Astrocyte of the cerebellum (primary cell): ENCODE data around the gene MYO3B.

ENCODE experiments used
- DNase-seq: peaks from one replicate; pipeline ENCODE4 v3.0.0-alpha.2; 2011; ENCODE audit warnings: low read depth
- H3K4me3 ChIP-seq: 2 replicates; pipeline ENCODE4 v1.5.1; 2011; ENCODE audit warnings: mild to moderate bottlenecking, low read depth, low read length, moderate library complexity
- in situ Hi-C: cut with HindIII; loops from 2 replicates; pipeline ENCODE4 v1.10.0; 2017; ENCODE audit warnings: low sequenced_read_pairs
- TF ChIP-seq, protein P1 (sequence below): IDR thresholded peaks from 2 replicates; pipeline ENCODE4 v1.5.1; 2012; ENCODE audit warnings: low read length, low read depth, moderate library complexity, mild to moderate bottlenecking; ENCODE audit errors: missing control alignments

The MYO3B gene

DNA sequence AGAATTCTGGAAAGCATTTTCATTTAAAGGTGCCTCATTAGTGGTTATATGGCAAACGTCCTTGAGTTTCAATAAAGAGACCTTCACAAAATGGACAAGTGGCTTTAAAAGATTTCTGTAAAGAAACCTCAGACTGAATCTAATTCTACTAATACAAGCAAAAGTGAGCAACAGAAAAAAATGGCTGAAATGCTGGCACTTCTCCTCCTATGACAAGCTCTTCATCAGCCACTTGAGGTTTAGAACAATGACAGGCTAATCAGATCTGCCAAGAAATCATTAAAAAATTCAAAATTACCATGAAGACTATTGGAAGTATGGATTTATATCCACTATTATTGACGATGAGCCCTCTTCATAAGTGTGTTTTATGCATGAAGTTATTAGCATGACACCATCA, 71.8 kb downstream of the MYO3B start:
- TF ChIP-seq, protein P1, sequence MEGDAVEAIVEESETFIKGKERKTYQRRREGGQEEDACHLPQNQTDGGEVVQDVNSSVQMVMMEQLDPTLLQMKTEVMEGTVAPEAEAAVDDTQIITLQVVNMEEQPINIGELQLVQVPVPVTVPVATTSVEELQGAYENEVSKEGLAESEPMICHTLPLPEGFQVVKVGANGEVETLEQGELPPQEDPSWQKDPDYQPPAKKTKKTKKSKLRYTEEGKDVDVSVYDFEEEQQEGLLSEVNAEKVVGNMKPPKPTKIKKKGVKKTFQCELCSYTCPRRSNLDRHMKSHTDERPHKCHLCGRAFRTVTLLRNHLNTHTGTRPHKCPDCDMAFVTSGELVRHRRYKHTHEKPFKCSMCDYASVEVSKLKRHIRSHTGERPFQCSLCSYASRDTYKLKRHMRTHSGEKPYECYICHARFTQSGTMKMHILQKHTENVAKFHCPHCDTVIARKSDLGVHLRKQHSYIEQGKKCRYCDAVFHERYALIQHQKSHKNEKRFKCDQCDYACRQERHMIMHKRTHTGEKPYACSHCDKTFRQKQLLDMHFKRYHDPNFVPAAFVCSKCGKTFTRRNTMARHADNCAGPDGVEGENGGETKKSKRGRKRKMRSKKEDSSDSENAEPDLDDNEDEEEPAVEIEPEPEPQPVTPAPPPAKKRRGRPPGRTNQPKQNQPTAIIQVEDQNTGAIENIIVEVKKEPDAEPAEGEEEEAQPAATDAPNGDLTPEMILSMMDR, result no peak
- H3K4me3 ChIP-seq, result no peak overlapping the region
- in situ Hi-C loops, result no loop called here
- DNase-seq, result no peak

DNA sequence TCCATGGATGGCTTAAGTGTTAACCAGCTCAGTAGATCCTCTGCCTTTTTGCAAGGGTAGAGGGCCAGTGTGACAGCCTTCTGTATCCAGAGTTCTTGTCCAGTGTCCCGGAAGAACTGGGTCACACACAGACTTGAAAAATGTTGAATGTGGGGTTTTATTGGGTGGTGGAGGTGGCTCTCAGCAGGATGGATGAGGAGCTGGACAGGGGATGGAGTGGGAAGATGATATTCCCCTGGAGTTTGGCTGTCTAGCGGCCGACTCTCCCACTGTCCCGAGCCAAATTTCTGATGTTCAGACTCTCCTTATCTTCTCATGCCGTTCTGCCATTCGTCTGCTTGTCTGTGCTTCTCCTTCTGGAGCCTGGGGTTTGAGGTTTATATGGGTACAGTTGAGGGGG, 72.6 kb downstream of the MYO3B start:
- DNase-seq, result no peak
- in situ Hi-C loops, result no loop called here
- no peak overlapping the region for H3K4me3 ChIP-seq
- TF ChIP-seq, protein P1, result no peak

DNA sequence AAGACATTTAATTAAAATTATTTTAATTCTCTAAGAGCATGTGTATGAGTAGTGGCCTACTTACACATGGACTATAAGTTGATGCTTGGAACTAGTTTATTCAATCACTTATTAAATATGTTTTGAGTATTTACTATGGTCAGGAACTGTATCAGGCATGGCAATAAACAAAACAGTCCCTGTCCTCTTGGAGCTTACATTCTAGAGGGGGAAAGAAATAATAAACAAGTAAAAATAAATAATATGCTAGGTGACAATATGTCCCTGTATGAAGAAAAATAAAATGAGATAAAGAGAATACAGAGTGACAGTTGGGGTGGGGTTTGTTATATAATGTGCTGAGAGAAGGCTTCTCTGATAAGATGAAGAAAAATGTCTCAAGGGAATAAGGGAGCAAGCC, 74.5 kb downstream of the MYO3B start:
- TF ChIP-seq, protein P1, result no peak
- in situ Hi-C loops, result no loop called here
- no peak for DNase-seq
- no peak overlapping the region for H3K4me3 ChIP-seq

DNA sequence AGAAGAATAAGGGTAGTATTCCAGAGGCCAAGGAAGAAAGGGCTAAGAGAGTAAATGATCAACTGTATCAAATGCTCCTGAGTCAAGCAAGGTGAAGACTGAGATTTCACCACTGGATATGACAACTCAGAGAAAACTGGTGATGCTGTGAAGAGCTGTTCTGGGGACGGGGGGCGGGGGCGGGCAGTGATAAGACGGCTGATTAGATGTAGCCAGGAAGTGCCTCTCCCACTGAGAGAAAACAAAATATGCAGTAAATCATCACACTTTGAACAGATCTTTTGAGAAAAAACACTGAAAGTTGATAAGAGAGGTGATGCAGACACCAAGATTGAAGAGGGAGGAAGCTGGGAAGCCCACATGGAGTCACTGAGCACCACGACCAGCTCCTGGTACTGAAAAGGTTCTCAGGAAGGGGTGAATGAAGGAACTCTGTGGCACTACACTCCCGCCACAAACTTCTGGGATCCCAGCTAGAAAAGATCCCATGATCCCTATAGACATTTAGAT, 75.8 kb downstream of the MYO3B start:
- no peak overlapping the region for H3K4me3 ChIP-seq
- in situ Hi-C loops, result no loop called here
- TF ChIP-seq, protein P1, result no peak
- DNase-seq, result no peak

DNA sequence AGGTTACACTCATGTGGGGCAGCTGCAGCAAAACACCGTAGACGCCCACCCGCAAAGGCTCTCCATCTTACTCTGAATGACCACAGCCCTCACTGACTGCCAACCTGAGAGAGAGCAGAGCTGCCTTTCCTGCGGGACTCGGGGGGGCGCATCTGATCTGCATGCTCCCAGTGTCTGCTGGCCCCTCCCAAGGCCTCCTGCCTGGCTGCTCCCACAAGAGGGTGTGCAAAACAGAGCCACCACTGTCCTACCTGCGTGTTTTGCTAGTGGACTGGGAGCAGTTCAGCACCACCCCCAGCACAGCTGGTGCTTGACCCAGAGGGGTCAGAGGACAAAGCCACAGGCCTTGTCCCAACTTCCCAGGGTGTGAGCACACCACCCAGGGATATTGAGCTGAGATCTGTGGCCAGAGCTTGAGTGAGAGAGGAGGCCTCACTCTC, 76.4 kb downstream of the MYO3B start:
- in situ Hi-C loops, result no loop called here
- no peak for DNase-seq
- no peak overlapping the region for H3K4me3 ChIP-seq
- TF ChIP-seq, protein P1, result no peak

DNA sequence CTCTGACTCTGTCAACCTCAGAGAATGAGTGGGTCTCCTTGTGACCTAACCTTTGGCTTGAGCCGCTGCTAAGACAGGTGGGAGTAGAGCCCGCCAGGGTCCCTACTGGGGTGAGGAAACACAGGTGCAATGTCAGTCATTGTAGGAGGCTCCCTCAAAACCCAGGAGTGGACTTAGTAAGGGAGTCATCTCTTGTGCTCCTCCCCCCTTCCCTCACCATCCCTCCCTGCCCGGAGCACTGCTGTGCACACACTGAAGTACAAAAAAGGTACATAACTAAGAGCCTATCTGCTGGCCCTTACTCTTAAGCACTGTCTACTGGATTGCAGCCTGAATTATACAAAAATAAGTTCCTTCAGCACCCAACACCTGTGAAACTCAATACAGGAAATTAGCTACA, 77.2 kb downstream of the MYO3B start:
- TF ChIP-seq, protein P1, result no peak
- in situ Hi-C loops, result no loop called here
- no peak overlapping the region for H3K4me3 ChIP-seq
- no peak for DNase-seq

DNA sequence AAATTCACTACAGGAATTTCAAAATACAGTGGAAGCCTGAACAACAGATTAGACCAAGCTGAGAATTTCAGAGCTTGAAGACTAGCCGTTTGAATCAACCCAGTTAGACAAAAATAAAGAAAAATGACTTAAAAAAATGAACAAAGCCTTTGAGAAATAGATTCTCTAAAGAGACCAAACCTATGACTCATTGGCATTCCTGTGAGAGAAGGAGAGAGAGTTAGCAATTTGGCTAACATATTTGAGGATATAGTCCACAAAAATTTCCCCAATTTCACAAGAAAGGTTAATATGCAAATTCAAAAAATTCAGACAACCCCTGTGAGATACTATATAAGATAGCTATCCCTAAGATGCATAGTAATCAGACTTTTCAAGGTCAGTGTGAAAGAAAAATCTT, 78.0 kb downstream of the MYO3B start:
- TF ChIP-seq, protein P1, result no peak
- no peak overlapping the region for H3K4me3 ChIP-seq
- peak; percentile 12 for DNase-seq
- in situ Hi-C loops, result no loop called here
